Right ventricle myocardium superior (tissue), 1 donor: ENCODE measurements around the gene TNKS1BP1. TPM values are rescaled to one million over a fixed set of nuclear protein-coding genes. Genes with fewer than 3 reads are reported as not detected.

Experiments
- ATAC-seq: fragments of 200-7000 bp; cut with Tn5 transposase; one replicate; pipeline ENCODE4 v1.9.1; 2020; ENCODE audit warnings: mild to moderate bottlenecking; ENCODE audit not compliant: poor library complexity
- DNase-seq: peaks from one replicate; pipeline ENCODE4 v3.0.0-alpha.2; 2020
- intact Hi-C: fragments of 100-400 bp; cut with DNase I; formaldehyde crosslinking; loops from one replicate; pipeline ENCODE4 v1.11.2; 2022
- total RNA-seq: library from RNA; stranded (reverse); fragmentation: NEBNext Ultra II Directional; extraction: Animal tissue kit (Norgen Biotek cat#: 25700); gene quantifications from one replicate; pipeline ENCODE4 v1.2.1, GENCODE V29; 2021
- donor health status: DM: no; HTN: yes; CAD: no; lungs with severe emphysema.

The TNKS1BP1 gene
- total RNA-seq, 1 donor from 2014 or later: 39.7 TPM

DNA sequence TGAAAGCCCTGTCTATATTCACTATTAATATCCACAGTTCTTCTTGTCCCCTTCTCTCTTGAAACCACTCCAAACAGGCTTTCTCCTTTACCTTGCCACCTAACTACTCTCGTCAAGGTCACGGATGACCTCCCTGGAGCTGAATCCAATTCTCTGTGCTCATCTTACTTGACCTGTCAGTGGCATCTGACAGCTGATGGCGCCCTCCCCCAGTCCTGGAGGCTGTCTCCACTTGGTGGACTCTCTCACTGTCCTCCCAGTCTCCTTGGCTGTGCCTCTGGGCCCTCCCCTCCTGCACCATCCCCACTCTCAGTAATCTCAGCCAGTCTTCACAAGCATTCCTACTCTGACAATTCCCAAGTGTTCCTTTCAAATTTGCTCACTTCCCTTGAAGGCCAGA is 8.7 kb downstream of the TNKS1BP1 start:
- intact Hi-C loops: no loop called here
- DNase-seq (no peak), ATAC-seq (no peak)

DNA sequence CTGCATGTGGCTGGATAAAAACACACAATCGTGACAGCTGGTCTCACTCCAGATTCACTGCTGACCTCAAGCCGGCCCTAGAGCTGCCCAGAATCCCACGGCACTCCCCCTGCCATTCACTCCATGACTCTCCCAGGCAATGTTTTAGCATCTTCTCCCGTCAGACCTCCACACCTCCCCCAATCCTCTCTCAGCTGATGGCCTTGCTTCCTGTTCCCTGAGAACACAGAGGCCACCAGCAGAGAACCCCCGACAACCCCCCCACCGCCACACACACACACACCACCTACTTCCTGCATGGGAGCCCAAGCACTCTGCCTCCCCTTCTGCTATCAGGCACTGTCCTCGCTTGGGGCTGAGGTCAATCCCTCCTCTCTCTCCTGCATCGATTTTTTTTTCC is 9.3 kb downstream of the TNKS1BP1 start:
- intact Hi-C loops: no loop called here
- no peak for DNase-seq

DNA sequence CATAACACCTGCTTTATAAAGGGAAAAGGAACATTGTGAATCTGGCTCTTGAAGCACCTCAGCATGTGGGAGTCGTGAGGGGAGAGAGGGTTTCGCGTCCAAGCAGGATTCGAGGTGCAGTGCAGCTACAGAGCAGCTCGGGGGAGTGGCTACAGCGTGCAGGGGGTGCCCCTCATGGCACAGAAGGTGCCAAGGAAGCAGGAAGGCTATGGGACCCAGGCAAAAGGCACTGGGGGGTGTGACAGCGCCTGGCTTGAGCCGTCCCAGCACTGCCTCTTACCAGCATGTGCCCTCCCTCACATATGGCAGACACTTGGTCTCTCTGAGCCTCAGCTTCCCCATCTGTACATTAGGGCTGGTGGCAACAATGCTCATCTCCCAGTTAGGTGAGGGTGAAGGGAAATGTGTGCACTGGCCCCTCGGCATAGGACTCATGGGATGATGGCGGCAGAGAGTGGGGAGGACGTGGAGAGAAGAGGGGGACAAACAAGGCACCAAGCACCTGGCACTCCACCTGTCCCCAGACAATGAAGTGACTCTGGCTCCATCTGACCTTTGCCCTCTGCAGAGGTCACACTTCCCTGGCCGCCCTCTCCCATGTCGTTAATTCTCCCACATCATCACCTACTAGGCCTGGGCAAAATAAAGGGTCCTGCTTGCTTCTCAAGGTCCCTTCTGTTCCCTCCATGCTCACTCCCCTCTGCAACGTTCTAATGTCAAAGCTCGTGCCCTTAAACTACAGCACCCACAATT is 10.4 kb downstream of the TNKS1BP1 start:
- ATAC-seq: no peak
- intact Hi-C loops: no loop called here
- DNase-seq: no peak

More for the DNA sequence above, 9.3 kb downstream of the TNKS1BP1 start:
- no peak for ATAC-seq

DNA sequence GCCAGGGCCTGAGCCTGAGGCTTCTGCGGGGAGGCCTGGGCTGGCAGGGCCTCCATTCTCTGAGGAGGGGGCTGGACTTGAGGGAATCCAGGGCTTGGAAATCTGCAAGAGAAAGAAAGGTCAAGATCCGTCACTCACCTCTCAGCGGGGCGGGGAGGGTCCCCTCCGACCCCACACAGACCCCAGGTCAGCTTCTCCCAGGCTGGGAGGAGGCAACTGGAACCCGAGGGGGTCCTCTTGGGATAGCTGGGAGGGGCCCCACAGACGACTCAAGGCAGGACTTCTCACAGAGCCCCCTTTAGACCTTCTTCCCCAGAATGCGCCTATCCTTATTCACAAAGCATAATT is 11.0 kb downstream of the TNKS1BP1 start:
- DNase-seq: no peak
- intact Hi-C loops: no loop called here
- ATAC-seq: no peak

DNA sequence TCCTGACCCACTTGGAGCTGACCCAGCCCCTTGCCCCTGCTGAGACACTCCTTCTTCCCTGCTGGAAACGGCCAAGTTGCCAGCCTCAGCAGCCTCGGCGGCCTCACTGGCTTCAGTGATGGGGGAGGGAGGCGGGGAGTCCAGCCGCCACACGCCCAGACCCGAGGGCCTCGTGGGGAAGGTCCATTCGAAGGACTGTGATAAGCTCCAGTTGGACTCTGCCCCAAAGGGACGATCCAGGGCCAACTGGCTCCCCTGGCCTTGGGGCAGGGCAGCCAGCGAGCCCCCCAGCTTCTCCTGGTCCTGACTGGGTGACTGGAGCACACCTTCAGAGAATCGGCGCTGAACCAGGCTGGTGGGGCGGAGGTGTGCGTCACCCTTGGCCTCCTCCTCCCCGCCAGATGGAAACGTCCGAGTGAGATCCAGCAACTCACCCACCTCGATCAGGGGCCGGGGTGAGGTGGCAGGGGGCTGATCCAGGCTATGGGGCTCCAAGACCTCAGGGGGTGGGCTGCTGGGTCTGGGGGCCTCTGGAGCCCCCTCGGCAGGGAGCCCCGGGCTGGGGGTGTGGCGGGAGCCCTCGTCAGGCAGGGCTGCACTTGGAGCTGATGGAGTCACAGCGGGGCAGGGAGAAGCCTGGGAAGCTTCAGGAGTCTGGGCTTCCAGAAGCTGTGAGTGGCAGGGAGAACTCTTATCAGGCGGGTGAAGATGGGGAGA is 11.5 kb downstream of the TNKS1BP1 start:
- no peak for ATAC-seq
- no peak for DNase-seq
- intact Hi-C loops: no loop called here

DNA sequence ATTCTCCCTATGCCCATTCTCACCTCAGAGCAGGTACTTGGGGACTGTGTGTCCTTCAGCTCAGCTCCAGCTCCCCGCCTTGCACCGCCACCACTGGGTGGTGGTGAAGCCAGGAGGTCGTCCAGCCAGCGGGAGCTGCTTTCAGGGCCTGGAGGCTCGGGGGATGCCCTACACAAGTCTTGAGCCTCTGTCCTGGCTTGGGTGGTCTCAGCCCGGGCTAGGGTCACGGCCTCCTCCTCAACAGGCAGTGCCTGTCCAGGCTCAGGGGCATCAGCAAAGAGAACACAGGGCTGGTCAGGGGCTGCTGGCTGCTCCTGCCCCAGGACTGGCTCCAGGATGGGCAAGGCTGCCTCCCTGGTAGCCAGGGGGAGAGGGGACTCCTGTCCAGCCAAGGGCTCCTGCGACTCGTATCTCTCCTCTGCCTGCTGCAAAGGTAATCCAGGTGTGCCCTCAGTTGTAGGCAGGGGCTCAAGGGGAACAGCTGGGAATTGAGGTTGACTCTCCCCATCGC is 12.2 kb downstream of the TNKS1BP1 start:
- intact Hi-C loops: no loop called here
- DNase-seq (no peak), ATAC-seq (no peak)

DNA sequence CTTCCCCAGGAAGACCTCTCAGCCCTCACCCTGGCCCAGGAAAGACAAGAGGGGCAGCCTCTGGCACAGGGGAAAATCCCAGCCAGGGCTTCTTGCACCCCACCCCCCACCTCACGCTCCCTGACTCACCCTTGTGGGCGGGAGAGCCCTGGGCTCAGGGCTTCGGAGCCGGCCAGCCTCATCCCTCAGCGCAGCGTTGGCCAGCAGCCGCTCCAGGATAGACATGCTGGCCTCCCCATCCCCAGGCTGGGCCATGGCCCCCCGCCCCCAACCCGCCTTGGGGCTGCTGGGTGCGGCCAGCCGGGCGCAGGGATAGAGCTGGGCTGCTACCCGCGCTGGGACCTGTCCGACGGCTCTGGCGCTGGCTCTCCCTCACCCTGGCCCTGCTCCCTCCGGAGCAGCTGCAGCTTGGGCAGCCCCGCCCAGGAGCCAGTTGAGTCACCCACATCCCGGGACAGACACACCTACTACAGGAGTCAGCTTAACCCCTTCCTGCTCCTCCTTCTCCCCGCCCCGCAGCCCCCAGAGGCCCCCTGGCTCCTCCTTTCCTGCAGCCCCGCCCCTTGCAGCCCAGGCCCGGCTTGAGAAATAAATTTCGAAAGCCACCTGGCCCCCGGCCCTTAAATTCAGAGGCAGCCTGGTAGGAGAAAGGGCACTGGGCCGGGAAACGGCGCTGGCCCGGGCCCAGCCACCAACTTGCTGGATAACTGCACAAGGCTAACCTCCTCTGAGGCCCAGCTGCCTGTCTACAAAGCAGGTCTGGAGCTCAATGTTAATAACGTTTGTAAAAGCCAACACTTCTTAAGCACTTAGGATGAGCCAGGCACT is 13.4 kb downstream of the TNKS1BP1 start:
- ATAC-seq: peak; percentile 90
- DNase-seq: peak; percentile 94
- intact Hi-C loops: no loop called here

DNA sequence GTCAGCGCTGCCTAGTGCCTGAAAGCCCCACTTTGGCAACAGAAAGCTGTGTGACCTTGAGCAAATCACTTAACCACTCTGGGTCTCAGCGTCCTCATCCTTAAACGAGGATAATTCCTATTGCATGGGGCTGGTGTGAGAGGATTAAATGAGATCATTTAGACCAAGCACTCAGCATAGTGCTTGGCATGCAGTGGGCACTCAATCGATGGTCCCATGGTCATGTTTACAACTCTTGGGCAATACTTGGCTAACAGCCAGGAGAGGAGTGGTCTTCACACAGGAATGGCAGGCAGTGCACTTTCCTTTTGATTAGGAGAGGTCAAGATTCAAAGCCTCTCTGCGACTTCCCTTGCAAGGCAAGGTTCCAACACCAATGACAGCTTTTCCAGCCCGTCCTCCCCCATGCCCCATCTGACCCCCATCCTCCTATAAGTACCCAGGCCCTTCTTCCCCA is 14.1 kb downstream of the TNKS1BP1 start:
- no peak for DNase-seq
- ATAC-seq: peak; percentile 1

DNA sequence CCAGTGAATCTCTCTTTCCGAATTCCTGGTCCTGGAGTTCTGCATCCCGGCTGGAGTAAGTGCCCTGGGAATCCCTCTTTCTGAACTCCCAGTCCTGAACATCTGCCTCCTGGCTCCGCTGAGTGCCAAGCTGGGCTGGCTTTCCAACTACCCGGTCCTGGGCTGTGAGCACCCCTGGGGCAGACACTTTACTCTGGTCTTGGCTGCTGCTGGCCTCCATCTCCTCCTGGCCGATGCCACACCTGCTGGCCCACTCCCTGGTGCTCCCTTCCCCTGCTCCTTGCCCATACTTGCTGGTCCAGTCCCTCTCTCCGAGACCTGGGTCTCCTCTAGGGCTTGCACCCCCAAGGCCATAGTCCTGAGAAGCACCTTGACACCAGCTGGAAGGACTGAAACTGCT is 14.7 kb downstream of the TNKS1BP1 start:
- no peak for ATAC-seq
- intact Hi-C loops: no loop called here
- no peak for DNase-seq

More for the DNA sequence above, 14.1 kb downstream of the TNKS1BP1 start:
- intact Hi-C loops: no loop called here

DNA sequence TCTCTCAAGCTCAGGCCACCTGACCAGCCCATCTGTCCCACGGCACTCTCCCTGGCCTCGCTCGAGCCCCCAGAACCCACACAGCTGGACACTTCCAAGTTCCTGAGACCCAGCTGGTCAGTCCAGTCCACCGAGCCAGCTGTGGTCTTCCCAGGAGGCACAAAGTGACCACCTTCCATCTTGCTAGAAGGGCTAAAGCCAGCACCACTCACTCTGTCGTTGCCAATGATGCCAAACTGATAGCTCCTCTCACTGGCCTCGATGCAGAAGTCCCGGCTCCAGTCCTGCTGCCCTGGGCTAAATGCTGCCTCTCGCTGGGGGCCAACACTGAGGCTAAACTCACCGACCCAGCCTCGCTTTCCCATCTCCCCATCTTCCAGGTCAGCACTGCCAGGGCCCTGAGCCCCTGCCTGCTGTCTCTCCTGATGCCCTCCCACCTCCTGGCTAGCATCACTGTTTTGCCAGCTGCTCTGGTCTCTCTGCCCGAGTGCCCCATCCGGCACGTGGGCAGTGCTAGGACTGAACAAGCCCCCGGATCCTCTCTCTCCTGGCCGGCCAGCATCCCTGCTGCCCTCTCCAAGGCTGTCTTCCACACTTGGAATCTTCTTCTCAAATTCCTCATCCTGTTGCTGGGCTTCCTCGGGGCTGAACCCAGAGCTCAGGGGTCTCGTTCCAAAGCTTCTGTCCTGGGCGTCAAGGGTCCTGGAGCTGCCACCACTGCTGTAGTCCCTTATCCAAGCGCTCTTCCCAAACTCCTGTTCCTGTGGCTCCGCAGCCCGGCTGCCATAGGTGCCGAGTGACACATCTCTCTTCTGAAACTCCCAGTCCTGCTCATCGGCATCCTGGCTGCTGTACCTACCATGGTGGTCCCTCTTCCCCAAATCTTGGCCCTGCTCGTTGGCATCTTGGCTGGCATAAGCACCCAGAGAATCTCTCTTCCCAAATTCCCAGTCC is 15.4 kb downstream of the TNKS1BP1 start:
- no peak for DNase-seq
- ATAC-seq: no peak
- intact Hi-C loops: no loop called here

DNA sequence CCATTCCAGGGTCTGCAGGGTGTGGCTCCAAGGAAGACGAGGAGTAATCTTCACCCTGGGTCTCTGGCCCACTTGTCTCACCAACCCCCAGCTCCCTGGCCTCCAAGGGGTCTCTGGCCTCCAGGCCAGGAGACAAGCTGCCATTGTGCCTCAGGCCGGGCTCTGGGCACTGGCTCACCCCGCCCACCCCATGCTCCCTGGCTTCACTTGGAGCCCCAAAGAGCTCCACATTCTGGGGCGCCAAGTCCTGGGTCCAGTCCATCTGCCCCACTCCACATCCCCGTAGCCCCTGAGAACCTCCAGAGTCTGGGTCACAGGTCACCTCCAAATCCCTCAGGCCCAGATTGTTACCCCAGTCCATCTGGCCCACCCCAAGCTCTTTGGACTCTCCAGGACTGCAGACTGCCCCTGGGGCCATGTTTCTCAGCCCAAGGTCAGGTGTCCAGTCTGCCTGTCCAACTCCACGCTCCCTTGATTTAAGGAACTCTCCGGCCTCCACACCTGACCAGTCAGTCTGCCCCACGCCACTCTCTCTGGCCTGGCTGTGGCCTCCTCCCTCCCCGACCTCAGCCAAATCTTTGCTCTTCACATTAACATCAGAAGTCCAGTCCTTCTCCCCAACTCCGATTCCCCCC is 16.2 kb downstream of the TNKS1BP1 start:
- no peak for ATAC-seq
- DNase-seq: no peak
- intact Hi-C loops: no loop called here

DNA sequence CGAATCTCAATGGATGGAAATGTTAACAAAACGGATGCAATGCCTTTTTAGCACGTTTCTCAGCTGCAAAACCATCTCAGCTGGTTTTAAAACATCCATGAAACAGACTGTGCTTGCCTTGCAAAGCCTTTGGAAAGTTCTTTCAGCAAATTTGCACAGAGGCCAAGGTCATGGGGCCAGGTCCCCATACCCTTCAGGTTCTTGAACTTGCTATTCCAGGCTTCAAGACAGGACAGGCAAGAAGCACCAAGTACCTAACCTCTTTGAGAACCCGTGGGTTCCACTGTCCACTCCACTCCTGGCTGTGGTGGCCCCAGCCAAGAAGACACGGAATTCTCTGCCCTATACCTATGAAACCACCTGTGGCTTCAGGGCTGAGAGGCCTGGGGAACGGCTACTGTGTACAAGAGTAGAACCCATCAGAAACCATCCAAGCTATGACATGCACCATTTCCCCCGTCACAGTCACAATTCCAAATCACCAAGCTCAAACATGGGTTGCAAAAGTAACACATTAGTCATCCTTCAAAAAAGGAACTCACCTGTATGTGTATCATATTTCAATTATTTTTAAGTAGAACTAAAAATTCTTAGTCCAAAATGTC is 17.0 kb downstream of the TNKS1BP1 start:
- intact Hi-C loops: no loop called here
- ATAC-seq: no peak
- DNase-seq: no peak

DNA sequence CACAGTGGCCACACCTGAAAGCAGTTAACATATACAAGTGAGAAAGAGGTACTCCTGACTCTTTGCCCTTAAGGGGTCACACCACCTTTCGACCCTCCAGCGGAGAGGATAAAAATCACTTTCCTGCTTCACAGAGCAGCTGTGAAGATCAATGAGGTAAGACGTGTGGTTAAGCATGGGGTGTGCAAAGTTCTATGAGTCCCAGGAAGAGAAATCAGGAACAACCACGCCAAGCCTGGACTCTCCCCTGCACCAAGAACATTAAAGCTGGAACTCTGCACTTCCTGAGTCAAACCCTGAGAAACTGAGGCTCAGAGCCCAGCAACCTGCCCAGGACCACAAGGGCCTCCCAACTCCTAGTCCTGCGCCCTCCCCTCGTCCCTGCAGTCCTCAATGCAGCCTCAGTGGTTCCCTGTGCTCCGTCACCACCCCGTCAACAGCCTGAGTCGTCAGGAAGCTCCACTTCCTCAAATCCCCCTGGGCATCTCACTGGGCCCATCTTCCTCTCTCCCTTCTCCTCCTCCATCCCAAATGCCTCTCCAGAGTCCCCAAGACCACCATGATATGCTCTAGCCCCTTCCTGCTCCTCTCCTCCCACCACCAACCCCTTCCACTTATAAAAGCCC is 17.7 kb downstream of the TNKS1BP1 start:
- ATAC-seq: no peak
- intact Hi-C loops: no loop called here
- DNase-seq: no peak

DNA sequence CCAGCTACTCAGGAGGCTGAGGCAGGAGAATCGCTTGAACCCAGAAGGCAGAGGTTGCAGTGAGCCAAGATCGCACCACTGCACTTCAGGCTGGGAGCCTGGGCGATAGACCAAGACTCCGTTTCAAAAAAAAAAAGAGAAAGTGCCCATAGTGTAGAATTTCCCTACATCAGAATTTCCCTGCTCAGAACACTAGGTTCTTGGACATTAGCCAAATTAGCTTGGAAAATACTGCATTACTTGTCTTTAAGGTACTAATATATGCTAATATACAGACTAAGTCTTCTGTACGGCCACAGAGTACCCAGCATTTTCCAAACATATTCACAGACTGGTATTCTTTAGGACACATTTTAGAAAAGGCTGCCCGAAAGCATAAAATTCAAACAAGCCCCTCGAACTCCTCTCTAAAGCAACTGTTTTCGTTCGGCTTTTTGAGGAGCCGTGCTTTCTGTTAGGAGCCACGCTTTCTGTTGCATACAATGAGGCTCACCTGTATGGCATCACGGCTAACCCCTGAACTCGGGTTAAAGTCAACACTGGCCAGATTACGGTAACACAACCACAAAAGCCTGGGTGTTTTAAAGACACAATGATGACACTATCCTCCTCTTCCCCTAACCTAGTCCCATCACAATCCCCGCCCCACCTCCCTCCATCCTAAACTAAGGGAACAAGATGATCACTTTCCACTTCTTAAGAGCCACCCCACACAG is 18.4 kb downstream of the TNKS1BP1 start:
- ATAC-seq (no peak), DNase-seq (no peak)
- intact Hi-C loops: no loop called here

DNA sequence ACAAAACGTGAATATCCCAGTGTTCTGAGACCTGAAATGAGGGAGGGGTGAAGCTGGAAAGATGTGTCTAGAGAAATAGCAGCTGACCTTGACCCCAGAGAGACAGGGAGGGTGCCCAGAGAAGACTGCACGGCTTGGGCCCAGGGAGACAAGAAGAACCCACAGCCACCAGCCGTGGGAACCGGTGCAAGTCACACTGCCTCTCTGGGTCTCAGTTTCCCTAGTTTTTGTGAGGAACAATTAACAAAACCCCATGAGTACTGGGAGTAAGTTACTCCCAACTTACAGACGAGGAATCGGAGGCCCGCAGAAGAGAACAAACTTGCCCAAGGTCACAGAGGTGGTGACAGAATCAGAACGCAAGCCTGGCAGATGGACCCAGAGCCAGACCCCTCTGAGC is 19.2 kb downstream of the TNKS1BP1 start:
- no peak for ATAC-seq
- intact Hi-C loops: no loop called here
- DNase-seq: no peak

DNA sequence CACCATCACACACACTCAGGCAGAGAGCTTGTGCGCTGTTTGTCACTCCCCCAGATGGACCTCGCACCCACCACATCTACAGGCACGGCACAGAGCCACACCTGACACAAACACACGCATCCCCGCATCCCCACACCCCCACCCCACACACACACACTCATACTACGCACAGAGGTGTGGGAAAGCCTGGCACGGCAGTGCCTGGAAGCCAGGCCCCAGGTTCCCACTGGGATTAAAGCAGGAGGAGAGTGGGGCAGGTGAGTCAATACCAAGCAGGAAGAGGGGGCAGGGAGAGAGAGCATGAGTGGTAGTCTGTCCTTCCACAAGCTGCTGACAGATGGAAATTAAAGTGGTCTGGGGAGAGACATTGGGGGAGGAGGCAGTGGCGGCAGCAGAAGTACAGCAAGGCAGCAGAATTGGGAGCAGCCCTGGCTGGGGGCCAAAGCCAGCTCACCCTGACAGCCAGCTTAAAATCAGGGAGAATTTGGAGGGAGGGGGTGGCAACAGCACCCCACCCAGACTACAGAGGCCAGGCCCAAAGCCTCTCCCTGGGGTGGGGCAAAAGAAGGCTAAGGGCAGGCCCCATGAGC is 20.7 kb downstream of the TNKS1BP1 start:
- intact Hi-C loops: no loop called here
- ATAC-seq (no peak), DNase-seq (no peak)
